GM19043 (cell line): ENCODE data around the gene ANXA5.
A peak's percentile ranks its signal among the peaks of the same experiment; 100 is the strongest.
"Not testable (repeated sequence)": the region's sequence is repeated elsewhere in the genome, so short reads cannot be mapped to it uniquely, and the experiment has no call there.

Experiments used
- ATAC-seq: cut with Tn5 transposase; IDR thresholded peaks from one replicate; pipeline ENCODE4 v1.9.1; 2021; ENCODE audit warnings: low read depth; ENCODE audit not compliant: unreplicated experiment

The ANXA5 gene

GRCh38 chr4:121696581-121697461 lies at the start of gene ANXA5:
ANXA5 (minus strand) TSS chr4:121696980; CDS start chr4:121696589, 391 bp downstream.
- ATAC-seq, result peak; percentile 87

- ATAC-seq, result no peak
These were observed 46.0 kb upstream of the ANXA5 start for GRCh38 chr4:121742794-121743193.

- ATAC-seq, result no peak
These were observed 45.0 kb upstream of the ANXA5 start for GRCh38 chr4:121741751-121742150.

DNA sequence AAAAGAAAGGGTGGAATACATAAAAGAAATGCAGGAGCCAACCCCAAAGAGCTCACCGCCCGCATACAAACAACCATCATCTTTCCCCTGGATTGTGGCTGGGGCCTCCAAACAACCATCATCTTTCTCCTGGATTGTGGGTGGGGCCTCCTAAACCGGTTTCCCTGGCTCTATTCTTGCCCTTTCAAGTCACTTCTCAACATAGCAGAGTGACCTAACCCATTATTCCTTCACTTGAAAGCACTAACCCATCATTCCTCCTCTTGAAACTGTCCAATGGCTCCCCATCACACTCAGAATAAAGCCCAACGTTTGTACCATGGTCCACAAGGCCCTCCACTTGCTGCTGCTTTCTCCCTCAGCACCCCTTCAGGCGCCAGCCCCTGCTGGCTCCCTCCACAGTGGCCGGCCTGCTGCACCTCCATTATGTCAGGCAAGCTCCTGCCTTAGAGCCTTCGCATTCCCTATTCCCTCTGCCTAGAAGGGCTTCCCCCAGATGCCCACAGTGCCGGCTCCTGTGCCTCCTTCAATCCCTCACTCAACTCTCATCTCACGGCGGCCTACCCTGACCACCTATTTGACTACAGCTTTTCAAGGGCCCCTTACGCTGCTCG lies 44.1 kb upstream of the ANXA5 start:
- no peak for ATAC-seq

- no peak for ATAC-seq
These were observed 42.8 kb upstream of the ANXA5 start for GRCh38 chr4:121739575-121739974.

- no peak for ATAC-seq
These were observed 42.2 kb upstream of the ANXA5 start for GRCh38 chr4:121738780-121739535.

DNA sequence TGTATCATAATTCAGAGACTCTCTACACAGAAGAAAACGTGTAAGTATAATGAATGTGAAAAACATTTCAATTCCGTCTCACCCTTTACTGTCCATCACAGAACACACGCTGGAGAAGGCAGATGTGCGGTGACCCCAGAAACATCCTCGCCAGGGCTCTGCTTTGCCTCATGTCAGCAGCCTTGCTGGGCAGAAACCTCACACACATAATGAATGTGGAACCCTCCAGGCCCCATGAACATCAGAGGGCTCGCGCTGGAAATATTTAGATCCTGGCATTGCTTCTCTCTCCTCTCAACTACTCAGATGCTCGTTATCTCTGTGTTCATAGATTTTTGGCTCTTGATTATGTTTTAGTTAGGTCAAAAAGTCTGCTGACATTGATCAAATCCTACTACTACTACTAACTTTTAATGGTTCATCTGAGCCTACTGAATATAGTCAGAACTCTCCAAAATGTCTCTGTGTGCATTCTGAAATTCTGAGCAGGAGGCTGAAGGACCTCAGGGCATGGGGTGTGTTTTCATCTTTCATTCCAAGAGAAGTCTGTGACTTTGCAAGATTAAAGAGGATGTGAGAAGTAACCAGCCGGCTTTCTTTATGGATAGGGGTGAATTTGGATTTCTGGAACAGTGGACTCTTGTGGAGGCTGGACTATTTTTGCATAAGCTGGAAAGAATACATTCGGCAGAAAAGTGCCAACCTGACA lies 41.2 kb upstream of the ANXA5 start:
- no peak for ATAC-seq

- ATAC-seq, result no peak
These were observed 40.1 kb upstream of the ANXA5 start for GRCh38 chr4:121736735-121737351.

DNA sequence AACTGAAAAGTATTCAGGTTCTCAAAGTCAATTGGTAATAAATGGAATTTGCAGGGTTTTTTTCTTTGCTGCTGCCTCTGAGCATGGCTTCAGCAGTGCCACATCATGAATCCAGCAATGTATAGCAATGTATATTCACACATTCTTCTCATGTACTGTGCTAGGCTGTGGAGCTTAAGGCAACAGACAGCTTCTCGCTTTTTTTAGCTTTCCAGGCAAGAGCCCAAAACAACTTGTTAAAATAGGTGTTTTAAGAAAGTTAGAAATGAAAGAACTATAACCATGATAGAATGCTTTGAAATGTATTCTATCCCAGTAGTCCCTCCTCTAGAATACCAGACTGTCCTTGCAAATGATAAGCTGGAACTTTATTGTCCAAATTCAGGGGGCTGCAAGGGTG lies 37.8 kb upstream of the ANXA5 start:
- ATAC-seq, result no peak

DNA sequence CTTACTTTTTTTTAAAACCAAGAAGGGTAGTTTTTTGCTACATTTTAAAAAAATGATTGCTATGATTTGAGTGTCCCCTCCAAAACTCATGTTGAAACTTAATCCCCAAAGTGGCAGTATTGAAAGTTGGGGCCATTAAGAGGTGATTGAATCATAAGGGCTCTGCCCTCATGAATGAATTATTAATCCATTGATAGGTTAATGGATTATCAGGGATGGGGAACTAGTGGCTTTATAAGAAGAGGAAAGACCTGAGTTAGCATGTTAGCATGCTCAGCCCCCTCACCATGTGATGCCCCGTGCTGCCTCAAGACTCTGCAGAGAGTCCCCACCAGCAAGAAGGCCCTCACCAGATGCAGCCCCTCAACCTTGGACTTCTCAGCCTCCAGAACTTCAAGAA lies 37.2 kb upstream of the ANXA5 start:
- no peak for ATAC-seq

- ATAC-seq, result not testable (repeated sequence)
These were observed 33.0 kb upstream of the ANXA5 start for GRCh38 chr4:121729753-121730152.

DNA sequence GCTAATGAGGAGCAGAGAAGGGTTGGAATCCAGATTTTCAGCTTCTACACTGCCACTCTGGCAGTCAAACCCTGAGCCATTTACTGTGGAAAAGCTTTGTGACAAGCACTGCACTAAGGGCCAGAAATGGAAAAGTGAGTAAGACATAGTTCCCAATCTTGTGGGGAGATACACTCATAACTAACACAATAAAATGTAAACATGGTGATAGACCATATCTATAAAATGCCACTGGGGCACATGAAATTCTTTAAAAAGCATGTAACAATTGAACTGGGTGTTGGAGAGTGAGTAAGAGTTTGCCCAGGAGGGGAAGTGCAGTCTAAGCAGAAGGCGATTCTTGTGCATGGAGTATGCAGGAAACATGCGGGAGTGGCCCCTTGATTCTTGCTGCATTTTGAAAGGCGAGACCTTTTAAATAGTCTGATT lies 32.0 kb upstream of the ANXA5 start:
- ATAC-seq, result no peak

GRCh38 chr4:121728066-121728465 lies 31.3 kb upstream of the ANXA5 start:
- ATAC-seq, result no peak

DNA sequence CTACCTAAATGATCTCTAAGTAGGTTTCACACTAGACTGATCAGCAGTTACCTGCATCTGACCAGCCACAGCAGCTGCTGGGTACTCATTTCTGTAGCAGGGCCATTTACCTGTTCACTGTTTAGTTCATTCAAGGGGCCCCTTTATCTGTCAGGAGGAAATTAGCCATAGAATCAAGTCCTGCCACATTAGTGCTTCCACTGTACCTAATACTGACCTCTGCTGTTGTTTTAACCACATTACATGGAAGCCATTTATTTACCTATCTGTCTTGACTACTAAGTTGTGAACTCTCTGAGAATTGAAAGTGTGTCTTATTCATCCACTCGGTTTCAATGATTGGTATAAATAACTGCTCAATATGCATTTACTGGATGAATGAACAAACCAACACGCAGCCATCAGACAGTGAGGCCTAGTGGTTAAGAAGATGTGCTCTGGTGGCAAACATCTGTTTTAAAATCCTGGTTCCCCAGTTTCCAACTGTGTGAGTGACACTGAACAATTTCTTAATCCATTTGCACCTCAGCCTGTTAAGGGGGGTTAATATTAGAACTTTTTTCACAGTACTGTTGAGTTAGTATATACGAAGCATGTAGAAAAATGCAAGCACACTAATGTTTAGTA lies 30.0 kb upstream of the ANXA5 start:
- ATAC-seq, result peak; percentile 97

DNA sequence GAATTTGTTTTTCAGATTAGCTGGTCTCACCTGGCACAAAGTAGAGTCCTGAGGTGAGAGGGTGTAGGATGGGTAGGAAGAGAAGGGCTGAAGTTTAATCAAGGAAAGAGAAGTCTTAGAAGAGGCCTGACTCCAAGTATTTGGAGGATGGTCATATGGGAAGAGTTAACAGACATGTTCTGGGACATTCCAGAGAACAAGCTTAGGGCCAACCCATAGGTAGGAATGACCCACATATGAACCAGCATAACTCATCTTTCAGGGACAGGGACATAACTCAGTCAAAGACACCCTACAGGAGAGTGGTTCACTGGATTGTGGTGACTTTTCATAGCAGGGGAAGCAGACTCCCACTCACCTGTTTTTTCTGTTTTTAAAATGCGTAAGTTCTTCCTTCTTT lies 27.9 kb upstream of the ANXA5 start:
- no peak for ATAC-seq

DNA sequence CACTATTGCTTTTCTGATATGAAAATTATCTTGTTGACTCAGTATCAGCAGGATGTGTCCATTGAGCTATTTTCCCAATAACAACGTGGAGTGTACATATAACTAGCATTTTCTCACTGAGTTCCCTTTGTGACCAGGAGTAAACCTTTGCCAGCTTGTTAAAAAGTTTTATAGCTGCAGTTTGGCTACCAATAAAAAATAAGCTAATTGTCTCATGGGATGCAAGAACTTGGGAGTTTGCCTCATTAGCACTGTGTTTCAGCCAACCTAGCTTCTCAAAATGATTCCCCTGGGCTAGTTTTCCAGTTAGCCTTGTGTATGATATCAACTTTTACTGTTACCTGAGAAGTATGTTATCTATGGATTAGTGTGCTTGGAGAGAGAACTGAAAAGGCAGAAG lies 24.9 kb upstream of the ANXA5 start:
- ATAC-seq, result no peak

DNA sequence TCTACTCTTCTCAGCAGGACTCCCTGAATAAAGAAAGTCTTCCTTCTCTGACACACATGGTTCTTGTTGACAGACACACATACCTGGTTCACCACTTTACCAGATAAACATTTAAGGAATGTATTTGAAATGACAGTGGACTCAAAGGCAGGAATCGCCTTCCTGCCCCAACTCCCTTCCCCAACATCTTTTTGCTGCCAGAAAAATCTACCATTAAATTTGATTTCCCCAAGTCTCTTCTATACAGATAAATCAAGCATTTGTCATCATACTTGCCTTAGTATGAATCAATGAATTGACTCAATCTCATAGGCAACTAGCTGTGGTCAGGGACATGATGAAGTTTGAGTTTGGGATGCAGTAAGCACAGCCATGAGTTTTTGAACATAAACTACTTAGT lies 23.3 kb upstream of the ANXA5 start:
- no peak for ATAC-seq

DNA sequence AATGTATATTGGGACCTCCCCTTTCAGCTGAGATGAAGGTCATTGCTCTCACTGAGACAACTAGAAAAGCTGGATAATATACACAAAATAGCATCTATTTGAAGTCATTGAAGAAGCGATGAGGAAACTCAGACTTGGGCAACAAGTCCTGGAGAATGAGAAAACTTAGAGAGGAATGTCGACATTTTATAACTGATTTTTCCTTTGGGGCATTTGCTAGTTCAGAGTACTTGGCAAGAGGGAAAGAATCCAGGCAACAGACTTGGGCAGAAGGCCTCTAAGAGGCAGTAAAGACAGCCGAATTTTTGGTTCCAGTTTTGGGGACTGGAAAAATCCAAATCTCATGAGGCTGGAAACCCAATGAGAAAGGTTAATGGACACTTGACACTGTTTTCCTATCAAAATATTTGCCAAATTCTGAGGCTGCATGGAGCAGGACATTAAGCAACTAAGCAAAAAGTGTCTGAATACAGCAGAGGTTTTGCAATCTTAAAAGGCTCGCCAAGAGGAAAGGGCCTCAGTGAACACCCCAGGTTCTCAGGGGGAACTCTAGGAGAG lies 21.0 kb upstream of the ANXA5 start:
- no peak for ATAC-seq

DNA sequence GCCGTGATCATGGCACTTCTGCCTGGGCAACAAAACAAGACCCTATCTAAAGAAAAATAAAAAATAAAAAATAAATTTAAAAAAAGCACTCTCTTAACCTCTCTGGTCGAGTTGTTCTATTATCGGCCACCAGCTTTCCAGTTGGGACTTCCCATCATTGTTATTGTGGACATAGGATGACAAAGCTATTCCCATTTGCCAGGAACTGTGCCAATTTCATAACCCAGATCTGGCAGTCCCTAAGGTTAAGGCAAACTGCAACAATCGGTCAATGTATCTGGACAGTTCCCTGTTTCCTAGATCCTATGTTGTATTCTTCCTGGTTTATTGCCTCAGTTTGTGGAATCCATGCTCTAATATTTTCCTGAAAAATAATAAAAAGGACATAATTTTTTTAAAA lies 17.8 kb upstream of the ANXA5 start:
- ATAC-seq, result no peak

DNA sequence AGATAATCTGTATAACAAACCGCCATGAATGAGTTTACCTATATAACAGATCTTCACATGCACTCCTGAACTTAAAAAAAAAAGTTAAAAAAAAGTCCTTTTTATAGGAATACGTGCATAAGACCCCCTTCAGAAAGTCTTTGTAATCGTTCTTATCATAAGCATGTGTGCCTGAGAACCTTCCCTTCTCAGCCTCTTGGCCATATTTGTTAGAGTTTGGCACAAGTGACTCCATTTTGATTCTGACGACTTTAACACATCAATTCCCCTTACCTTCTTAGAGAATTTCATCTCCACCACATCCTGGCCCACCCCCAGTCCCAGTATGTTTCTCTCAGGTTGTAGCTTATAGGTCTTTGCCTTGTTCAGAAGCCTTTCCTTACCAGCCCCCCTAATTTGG lies 16.0 kb upstream of the ANXA5 start:
- no peak for ATAC-seq
